ENCODE measurements around the gene ARL8A. TPM values are rescaled to one million over a fixed set of nuclear protein-coding genes. Genes with fewer than 3 reads are reported as not detected.
"Not testable (repeated sequence)": the region's sequence is repeated elsewhere in the genome, so short reads cannot be mapped to it uniquely, and the experiment has no call there.

ARL8A gene
- total RNA-seq, 1 donor from 2014 or later: 51.9 TPM

- Mint-ChIP-seq H3K4me3 (no peak overlapping the region), H3K9me3 (no peaks in the 10 kb centered on the region), H3K27ac (no peak overlapping the region), H3K4me1 (no peaks in the 10 kb centered on the region), H3K27me3 (peaks cover 4% of the 10 kb centered on the region), H3K36me3 (ENCODE audit: low read depth) (no peaks in the 10 kb centered on the region)
- no peak for DNase-seq
- intact Hi-C loops (cut with micrococcal nuclease): no loop called here
Measured at GRCh38 chr1:202113690-202114300, 30.7 kb downstream of the ARL8A start.

- Mint-ChIP-seq H3K27me3 (peaks cover 4% of the 10 kb centered on the region), H3K36me3 (ENCODE audit: low read depth) (no peaks in the 10 kb centered on the region), H3K9me3 (no peaks in the 10 kb centered on the region), H3K4me3 (no peak overlapping the region), H3K27ac (no peak overlapping the region), H3K4me1 (no peaks in the 10 kb centered on the region)
- intact Hi-C loops (cut with micrococcal nuclease): no loop called here
- DNase-seq: no peak
Measured at GRCh38 chr1:202112859-202113689, 31.5 kb downstream of the ARL8A start.

- H3K27ac Mint-ChIP-seq; H3K9me3 Mint-ChIP-seq; H3K27me3 Mint-ChIP-seq; H3K4me1 Mint-ChIP-seq; intact Hi-C loops (cut with micrococcal nuclease); H3K4me3 Mint-ChIP-seq; H3K36me3 Mint-ChIP-seq (ENCODE audit: low read depth); DNase-seq: not testable (repeated sequence)
Measured at GRCh38 chr1:202111589-202111988, 32.9 kb downstream of the ARL8A start.

- no peak for DNase-seq
- Mint-ChIP-seq H3K36me3 (ENCODE audit: low read depth) (no peaks in the 10 kb centered on the region), H3K27ac (peak overlapping the region; percentile 27), H3K9me3 (no peaks in the 10 kb centered on the region), H3K4me3 (no peak overlapping the region), H3K27me3 (peaks cover 4% of the 10 kb centered on the region), H3K4me1 (no peaks in the 10 kb centered on the region)
- intact Hi-C loops (cut with micrococcal nuclease): no loop called here
Measured at GRCh38 chr1:202110977-202111376, 33.6 kb downstream of the ARL8A start.

- intact Hi-C loops (cut with micrococcal nuclease): no loop called here
- Mint-ChIP-seq H3K27ac (no peak overlapping the region), H3K36me3 (ENCODE audit: low read depth) (no peaks in the 10 kb centered on the region), H3K27me3 (no peaks in the 10 kb centered on the region), H3K4me1 (no peaks in the 10 kb centered on the region), H3K9me3 (no peaks in the 10 kb centered on the region), H3K4me3 (no peak overlapping the region)
- DNase-seq: no peak
Measured at GRCh38 chr1:202107801-202108731, 36.5 kb downstream of the ARL8A start.

GRCh38 chr1:202107321-202107761 is 37.2 kb downstream of the ARL8A start:
- no peak for DNase-seq
- Mint-ChIP-seq H3K36me3 (ENCODE audit: low read depth) (no peaks in the 10 kb centered on the region), H3K4me3 (no peak overlapping the region), H3K27me3 (no peaks in the 10 kb centered on the region), H3K4me1 (no peaks in the 10 kb centered on the region), H3K27ac (no peak overlapping the region), H3K9me3 (no peaks in the 10 kb centered on the region)
- intact Hi-C loops (cut with micrococcal nuclease): no loop called here

- H3K27ac Mint-ChIP-seq: no peak overlapping the region
- no peaks in the 10 kb centered on the region for H3K27me3 Mint-ChIP-seq
- no peaks in the 10 kb centered on the region for H3K4me1 Mint-ChIP-seq
- no peaks in the 10 kb centered on the region for H3K36me3 Mint-ChIP-seq (ENCODE audit: low read depth)
- intact Hi-C loops (cut with micrococcal nuclease): no loop called here
- H3K4me3 Mint-ChIP-seq: no peak overlapping the region
- no peak for DNase-seq
- no peaks in the 10 kb centered on the region for H3K9me3 Mint-ChIP-seq
Measured at GRCh38 chr1:202106340-202107254, 37.9 kb downstream of the ARL8A start.

GRCh38 chr1:202105571-202106339 is 38.8 kb downstream of the ARL8A start:
- DNase-seq: no peak
- Mint-ChIP-seq H3K36me3 (ENCODE audit: low read depth) (no peaks in the 10 kb centered on the region), H3K4me3 (no peak overlapping the region), H3K9me3 (no peaks in the 10 kb centered on the region), H3K27ac (no peak overlapping the region), H3K4me1 (no peaks in the 10 kb centered on the region), H3K27me3 (no peaks in the 10 kb centered on the region)
- intact Hi-C loops (cut with micrococcal nuclease): no loop called here

GRCh38 chr1:202104073-202104472 is 40.5 kb downstream of the ARL8A start:
- Mint-ChIP-seq H3K4me3 (no peak overlapping the region), H3K27ac (no peak overlapping the region), H3K9me3 (no peaks in the 10 kb centered on the region), H3K27me3 (no peaks in the 10 kb centered on the region), H3K4me1 (no peaks in the 10 kb centered on the region), H3K36me3 (ENCODE audit: low read depth) (no peaks in the 10 kb centered on the region)
- no peak for DNase-seq
- intact Hi-C loops (cut with micrococcal nuclease): no loop called here

GRCh38 chr1:202101184-202101583 is 43.4 kb downstream of the ARL8A start:
- H3K27ac Mint-ChIP-seq: no peak overlapping the region
- H3K27me3 Mint-ChIP-seq: no peaks in the 10 kb centered on the region
- DNase-seq: no peak
- H3K36me3 Mint-ChIP-seq (ENCODE audit: low read depth): no peaks in the 10 kb centered on the region
- no peaks in the 10 kb centered on the region for H3K9me3 Mint-ChIP-seq
- H3K4me1 Mint-ChIP-seq: no peaks in the 10 kb centered on the region
- H3K4me3 Mint-ChIP-seq: no peak overlapping the region
- intact Hi-C loops (cut with micrococcal nuclease): no loop called here

GRCh38 chr1:202093858-202094257 is 50.7 kb downstream of the ARL8A start:
- no peak for DNase-seq
- Mint-ChIP-seq H3K9me3 (no peaks in the 10 kb centered on the region), H3K27ac (no peak overlapping the region), H3K36me3 (ENCODE audit: low read depth) (no peaks in the 10 kb centered on the region), H3K4me1 (no peaks in the 10 kb centered on the region), H3K27me3 (peaks cover 4% of the 10 kb centered on the region), H3K4me3 (no peak overlapping the region)
- intact Hi-C loops (cut with micrococcal nuclease): no loop called here

GRCh38 chr1:202090994-202091393 is 53.5 kb downstream of the ARL8A start:
- Mint-ChIP-seq H3K4me1 (no peaks in the 10 kb centered on the region), H3K36me3 (ENCODE audit: low read depth) (no peaks in the 10 kb centered on the region), H3K9me3 (no peaks in the 10 kb centered on the region), H3K27ac (no peak overlapping the region), H3K27me3 (peaks cover 6% of the 10 kb centered on the region), H3K4me3 (no peak overlapping the region)
- intact Hi-C loops (cut with micrococcal nuclease): no loop called here
- no peak for DNase-seq
